Effector CD8-positive, alpha-beta T cell (primary cell): ENCODE results near the gene RRP1.
A peak's percentile ranks its signal among the peaks of the same experiment; 100 is the strongest.

ENCODE experiments used
- DNase-seq: peaks from one replicate; lab custom pipeline; 2025; lab: John Stamatoyannopoulos, UW

The RRP1 gene

DNA sequence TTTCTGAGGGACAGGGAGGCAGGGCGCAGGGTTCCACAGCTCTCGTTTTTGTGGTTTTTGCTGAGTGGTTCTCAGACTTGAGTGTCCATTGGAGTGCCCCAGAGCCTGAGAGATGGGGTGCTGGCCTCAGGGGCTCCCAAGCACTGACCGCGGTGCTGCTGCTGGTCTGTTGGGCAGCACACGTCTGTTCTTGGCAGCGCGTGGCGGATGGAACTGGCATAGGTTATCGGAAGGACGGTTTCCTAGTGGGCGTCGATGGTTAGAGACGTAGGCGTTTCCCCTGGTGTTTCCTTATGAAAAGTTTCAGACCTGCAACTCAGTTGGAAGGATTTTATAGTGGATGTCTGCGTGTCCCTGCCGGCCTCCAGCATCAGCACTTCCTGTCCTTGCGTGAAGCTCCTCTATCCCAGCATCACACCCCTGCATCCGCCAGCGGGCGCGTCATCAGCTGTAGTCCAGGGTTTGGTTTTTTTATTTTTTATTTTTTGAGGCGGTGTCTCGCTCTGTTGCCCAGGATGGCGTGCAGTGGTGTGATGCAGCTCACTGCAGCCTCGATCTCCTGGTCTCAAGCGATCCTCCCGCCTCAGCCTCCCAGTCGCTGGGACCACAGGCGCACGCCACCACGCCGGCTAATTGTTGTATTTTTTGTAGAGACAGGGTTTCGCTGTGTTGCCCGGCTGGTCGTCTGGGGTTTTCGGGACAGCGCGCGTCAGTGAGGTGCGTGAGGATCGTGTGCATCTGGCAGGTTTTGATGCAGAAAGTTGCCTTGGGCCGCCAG, 11.8 kb downstream of the RRP1 start:
- no peak for DNase-seq

DNA sequence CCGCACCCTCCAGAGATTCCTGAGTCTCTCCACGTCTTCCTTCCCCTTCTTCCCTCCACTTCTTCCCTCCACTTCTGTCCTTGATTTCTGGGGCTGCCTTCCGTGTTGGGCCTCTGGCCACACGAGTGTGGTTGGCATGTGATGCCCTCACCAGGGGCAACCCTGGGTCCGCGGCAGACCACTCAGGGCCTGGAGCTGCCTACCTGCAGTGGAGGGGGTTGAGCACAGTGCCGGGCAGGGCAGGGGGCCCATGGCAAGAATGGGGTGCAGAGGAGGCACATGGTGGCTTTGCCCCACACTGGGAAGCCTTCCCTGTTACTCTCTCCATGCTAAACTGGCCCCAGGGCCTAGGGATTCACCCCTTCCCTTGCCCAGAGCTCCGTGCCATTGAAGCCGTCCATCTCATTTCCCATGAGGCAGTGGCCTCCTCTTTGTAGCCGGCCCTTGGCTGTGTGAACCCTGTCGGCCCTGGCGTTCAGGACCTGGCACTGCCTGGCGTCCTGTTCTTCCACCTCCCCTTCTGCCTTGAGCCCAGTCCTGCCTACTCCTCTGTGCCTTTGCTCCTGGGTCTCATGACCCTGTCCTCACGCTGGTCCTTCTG, 13.4 kb downstream of the RRP1 start:
- DNase-seq, result no peak

DNA sequence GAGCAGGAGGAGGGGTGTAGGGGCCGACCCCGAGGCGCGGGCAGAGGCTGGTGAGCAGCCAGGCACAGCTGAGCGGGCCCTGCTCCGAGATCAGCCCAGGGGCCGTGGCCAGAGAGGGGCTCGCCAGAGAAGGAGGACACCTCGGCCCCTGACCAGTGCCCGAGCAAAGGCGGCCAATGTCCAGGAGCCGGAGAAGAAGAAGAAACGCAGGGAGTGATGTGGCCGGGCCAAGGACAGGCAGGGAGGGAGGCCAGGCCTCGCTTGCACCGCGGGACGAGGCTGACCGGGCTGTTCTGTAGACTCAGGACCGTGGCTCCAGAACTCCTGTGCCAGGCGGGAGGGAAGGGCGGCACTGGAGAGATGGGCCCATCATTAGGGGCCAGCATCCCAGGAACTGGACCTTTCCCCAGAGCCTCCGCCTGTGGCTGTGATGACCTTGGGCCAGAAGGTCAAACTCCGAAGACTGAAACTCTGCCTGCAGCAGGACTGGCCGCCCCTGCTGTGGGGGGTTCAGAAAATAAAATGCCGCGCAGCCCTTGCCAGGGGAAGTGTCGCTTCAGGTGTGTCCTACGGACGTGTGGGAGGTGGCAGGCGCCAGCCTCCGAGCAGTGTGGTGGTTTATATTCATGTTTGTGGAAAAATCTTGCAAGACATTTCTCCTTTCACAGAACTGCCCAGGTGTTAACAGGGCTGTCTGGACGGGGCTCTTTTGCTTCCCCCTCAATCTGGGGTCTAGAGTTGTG, 14.4 kb downstream of the RRP1 start:
- DNase-seq, result no peak

DNA sequence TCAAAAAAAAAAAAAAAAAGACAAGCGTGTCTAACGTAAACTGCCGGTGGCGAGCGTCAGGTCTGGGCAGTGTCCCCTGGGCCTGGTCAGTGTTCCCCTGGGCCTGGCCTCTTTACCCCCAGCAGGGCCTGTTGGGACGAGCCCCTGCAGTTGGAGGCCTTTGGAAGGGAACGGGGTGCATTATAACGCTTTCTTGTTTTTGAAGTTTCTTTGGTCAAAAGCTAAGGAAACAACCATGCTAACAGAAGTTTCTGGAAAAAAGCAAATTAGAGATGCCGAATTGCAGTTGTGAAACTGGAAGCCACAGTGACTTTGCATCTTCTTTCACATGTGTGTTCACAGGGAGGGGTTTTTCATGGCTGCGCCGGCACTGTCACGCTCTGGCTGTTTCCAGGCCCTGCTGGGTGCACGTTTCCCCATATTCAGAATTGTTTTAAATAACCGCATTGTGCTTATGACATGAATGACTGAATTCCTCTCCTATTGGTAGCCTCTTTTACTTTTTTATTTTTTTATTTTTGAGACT, 16.0 kb downstream of the RRP1 start:
- DNase-seq, result no peak

DNA sequence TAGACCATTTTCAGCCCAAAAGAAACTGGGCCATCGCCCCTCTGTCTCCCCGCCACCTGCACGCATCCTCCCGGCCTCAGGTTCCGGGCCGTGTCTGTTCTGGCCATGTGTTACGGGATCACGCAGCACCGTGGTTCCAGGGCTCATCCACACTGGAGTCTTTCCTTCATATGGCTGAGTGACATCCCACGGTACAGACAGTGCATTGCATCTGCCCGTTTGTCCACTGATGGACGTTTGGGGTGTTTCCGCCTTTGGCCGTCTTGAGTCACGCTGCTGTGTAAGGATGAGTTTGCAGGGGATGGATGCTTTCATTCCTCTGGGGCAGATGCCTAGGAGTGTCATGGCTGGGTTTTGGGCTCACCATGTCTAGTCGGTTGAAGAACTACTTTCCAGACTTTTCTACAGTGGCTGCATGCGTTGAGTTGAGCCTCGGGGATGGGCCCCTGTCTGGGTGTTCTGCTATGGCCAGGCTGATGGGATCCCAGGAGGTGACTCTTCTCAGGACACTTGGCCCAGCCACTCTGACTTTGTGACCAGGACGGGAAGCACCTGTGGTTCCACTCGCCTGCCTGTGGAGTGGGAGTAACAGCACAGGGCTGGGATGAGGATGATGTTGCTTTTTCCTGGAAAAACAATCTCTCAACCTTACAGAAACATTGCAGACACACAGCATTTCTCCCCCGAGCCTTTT, 16.8 kb downstream of the RRP1 start:
- DNase-seq, result no peak

DNA sequence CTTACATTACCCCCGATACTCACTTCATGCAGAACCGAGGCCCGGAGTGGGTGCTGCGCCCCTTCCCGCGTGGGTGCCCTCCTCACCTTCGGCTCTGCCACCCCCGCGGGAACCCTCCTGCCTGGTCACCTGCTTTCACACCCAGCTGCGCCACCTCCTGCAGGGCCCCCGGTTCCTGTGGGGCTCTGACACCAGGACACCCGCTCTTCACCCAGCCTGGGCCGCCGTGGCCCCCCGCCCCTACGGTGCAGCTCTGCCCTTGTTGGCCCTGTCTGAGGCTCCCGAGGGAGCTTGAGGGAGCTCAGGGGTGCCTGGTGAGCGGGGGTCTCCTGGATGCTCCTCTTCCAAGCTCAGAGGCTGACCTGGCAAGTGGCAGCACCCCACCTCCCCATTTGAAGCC, 19.0 kb downstream of the RRP1 start:
- DNase-seq, result no peak

DNA sequence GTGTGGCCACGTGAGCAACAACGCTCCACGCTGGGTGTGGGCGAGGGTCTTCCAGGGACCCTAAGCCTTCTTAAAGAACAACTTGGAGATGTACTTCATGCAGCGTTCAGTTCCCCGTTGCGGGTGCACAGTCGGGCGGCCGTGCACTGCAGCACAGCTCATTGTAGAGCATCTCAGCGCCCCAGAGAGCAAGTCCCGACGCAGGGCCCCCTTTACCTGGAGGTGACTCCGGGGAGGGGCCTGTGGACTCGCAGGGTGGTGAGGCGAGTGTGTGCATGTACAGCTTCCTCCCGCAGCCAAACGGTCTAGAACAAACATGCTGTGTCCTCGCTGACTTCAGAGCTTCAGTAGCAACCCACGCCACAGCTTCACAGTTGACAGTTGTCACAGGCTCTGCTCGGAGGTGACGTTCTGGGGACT, 19.5 kb downstream of the RRP1 start:
- no peak for DNase-seq

DNA sequence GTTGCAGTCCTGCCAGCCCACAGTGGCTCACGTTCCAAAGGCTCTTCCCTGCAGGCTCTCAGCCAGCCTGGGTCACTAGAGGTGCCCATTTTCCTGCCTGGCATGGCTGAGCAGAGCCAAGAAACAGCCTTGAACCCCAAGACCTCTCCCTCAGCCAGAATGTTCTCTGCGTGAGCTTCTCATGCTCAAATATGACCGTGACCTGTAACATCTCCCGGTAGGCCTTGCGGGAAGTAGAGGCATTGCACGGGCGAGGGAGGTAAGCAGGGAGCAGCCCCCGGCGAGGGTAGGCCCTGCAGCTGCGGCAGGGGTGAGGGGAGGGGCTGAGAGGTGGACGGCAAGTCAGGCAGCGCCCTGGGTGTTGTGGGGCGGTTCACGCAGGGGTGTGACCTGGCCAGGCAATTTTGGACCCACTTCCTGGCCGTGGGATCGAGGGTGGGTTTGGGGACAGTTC, 20.0 kb downstream of the RRP1 start:
- no peak for DNase-seq

DNA sequence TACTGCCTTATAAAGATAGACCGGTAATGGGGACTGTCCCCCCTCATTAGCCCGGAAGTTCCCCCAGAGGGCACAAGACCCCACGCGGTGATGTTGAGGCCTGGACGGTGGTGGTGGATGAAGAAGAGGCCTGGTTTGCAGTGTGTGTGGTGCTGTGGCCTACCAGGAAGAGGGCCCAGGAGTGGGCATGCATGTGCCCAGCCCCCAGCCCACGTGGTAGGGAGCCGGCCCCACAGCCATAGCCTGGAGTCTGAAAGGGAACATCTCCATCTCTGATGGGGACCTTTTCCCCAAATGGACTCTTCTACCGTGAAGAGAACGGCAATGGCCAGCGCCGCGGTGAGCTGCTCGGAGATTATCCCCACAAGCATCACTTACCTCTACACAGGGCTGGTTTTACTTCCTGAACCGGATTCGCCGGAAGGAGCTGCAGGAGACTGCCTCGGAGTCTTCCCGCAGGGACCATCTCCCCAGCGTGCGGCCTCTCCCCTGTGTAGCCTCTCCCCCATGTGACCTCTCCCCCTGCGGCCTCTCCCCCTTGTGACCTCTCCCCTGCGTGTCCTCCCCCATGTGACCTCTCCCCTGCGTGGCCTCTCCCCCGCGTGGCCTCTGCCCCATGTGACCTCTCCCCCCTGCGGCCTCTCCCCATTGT, 20.6 kb downstream of the RRP1 start:
- DNase-seq, result no peak

DNA sequence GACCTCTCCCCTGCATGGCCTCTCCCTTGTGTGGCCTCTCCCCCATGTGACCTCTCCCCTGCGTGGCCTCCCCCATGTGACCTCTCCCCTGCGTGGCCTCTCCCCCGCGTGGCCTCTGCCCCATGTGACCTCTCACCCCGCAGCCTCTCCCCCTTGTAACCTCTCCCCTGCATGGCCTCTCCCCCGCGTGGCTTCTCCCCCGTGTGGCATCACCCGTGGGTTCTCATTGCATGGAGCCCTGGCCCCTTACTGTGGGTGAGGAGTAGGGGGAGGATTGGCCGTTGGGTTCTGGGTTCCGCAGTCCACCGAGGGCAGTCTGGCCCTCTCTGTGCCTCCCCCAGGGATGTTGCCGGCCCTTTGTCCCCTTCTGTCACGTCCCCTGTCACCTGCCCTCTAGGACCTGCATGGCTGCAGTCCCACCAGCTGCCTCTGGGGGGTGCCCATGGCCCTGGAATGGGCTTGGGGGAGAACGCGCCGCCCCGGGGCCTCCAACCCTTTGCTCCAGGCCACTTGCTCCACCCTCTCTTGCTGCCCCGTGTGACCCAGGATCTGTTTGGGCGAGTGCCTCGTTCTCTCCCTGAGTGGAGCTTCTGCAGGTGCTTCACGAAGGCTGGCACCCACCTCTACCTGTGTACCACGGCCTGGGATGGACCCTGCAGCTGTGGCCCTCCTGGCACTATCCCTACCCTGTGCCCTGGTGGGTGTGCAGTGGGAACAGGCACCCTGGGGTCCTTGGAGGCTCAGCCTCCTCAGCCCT, 21.3 kb downstream of the RRP1 start:
- peak; percentile 89 for DNase-seq

DNA sequence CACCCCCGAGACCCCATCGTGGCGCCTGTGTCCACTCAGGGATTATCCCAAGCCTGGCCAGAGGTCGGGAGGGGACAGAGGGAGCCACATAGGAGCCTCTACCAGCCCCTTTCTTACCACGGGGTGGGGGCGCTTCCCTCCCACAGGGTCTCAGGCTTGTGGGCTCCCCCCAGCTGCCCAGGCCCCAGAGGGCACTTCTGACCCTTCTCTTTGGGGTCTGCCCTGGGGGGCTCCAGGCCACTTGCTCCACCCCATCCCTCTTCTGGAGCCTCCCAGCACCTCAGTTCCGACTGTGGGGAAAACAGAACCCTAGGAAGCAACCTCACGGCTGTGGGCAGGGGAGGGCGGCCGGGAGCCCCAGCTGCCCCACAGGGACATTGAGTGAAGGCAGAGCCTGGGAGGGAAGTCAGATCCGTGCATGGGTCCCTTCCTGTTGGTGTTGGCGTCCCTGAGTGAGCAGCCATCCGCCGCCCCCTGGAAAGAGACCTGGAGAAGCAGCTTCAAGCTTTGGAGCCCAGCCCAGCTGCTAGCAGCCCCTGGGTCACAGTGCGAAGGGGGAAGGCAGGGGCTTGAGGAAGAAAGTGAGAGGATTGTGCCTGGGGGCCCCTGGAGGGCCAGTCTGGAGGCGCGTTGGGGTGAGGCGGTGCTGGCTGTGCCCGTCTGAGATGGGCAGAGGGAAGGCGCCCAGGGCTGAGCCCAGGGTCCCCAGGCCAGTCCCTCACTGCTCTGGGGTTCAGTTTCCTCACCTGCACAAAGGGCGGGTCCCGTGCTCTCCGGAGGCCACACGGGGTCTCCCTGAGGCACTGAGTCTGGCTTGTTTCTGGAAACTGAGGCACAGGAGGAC, 22.1 kb downstream of the RRP1 start:
- no peak for DNase-seq

DNA sequence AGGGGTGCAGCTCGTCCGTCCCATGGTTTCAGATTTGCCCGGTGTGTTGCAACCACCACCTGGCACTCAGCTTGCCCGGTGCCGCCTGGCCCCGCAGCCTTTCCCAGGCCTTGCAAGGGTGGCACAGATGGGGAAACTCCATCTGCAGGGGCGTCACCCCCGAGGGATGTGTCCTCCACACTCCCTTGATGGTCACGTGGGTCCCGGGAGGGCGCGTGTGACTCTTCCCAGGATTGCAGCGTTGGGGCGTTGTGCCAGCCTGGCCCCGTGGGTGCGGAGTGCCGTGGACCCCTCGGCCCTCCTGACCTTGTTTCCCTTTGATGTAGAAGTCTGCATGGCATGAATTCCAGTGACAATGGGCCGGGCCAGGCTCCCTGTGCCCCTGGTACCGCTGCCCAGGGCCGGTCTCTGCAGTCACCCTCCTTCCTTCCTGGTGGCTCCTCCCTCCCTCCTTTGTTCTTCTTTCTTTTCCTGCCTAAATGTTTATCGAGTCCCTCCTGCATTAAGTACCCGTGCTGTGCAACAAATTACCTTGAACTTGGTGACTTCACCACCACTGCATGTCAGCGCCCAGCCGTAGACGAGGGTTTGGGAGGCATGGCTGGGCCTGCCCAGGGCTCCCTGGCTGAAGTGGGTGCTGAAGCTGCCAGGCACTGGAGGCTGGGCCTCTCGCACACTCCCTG, 22.9 kb downstream of the RRP1 start:
- DNase-seq, result no peak

DNA sequence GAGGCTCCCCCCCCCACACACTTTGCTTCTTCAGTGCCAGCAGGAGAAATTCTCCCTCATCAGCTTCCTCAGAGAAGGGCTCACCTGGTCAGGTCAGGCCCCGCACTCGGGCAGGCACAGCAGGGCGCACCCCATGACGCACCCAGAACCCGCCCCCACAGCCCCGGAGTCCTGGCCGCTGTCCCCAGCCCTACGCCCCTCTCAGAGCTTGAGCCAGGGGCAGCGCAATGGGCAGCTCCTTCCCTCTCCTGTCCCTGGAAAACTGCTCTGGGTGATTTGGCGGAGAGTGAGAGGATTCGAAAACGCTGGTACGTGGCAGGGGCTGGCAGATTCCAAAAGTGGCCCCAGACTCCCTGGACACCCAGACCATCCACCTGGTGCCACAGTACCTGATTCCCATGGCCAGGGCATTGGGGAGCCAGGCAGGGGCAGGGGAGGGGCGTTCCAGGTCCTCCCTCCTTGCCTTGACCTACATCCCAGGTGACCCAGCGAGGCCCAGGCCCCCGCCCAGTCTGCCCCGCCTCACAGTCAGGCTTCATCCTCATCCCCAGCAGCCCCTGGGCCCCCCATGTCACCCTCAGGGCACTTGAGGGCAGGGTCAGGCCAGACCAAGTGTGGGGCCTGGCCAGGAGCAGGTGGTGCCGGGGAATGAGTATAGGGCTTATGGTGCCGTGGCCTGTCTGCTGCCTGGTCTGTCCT, 23.7 kb downstream of the RRP1 start:
- no peak for DNase-seq

DNA sequence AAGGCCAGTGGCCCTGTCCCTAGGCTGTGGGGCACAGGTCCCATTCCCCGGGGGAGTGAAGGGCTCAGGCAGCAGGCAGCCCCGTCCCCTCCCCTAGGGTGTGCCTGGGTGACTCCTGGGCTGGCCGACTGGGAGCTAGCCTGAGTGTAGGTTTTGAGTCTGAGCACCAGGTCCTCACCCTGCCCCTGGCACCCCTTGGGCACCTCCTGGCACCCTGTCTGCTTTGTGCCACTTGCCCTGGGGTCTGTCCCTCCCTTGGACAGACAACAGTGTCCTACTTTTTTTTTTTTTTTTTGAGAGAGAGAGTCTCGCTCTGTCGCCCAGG, 24.2 kb downstream of the RRP1 start:
- DNase-seq, result no peak

DNA sequence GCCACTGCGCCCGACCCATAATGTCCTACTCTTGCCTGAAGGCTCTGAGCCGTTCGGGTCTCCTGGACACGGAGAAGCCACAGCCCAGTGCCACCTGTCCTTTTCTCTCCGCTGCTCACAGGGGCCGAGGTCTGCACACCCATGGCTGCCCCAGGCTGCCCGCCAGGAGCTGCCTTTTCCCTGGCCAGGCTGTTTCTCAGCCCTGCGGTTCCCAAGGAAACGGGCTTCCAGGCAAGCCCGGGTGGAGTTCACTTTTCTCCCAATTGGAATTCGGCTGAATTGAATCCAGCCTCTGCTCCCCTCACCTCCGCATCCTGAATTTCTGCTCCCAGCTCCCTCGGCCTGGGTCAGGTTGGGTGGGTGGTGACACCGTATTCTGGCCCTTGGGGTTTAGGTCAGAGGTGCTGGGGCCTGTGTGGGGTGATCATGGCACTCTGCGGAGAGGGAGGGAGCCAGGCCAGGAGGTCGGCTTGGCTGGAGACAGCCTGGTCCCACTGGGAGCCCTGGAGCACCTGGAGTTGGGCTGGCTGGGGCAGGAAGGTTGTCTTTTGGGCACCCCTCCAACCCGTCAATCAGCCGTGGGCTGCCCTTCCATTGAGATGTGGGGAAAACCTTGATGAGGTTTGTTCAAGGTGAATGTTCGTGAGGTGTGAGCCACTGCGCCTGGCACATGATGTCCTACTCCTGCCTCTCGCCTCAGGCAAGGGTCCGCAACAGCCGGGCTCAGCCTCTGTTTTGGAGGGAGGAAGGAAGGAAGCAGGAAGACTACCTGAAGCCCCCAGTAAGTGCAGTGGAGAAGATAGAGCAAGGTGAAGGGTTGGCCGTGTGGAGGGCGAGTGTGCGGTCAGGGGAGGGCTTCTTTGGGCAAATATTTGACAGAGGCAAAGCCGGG, 25.1 kb downstream of the RRP1 start:
- DNase-seq, result no peak

DNA sequence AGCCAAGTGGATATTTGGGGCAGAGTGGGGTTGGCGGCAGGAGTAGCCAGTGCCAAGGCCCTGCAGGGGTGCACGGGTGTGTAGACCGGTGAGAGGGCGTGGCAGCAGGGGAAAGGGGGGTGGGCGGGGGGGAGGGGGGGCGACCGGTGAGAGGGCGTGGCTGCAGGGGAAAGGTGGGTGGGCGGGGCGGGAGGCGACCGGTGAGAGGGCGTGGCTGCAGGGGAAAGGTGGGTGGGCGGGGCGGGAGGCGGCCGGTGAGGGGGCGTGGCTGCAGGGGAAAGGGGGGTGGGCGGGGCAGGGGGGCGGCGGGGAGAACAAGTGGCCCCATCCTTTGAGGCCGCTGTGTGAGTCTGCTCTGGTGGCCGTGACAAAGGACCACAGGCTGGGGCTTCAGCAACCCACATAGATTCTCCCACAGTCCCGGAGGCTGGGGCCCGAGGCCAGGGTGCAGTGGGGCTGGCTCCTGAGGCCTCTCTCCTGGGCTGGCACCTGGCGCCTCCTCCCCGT, 25.8 kb downstream of the RRP1 start:
- peak; percentile 32 for DNase-seq

DNA sequence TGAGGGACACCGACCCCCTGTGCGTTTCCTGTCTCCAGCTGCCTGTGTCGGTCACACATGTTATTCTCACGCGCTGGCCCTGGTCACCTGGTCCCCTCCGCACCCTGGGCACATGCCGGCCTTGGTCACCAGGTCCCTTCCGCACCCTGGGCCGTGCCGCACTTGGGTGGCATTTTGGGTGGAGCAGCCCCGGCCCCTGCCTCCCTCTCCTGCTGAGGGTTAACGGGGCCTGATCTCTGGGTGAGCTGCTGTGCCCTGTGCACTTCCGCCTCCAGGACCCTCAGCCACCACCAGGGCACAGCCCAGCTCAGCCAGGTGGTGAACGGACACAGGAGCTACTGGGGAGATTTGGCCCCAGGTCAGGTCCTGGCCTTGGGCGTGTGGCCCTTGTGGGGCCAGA, 26.6 kb downstream of the RRP1 start:
- DNase-seq, result no peak
